ENCODE measurements around the gene USP35.
"Not testable (repeated sequence)": the region's sequence is repeated elsewhere in the genome, so short reads cannot be mapped to it uniquely, and the experiment has no call there.

Gene USP35

GRCh38 chr11:78230161-78230877, 41.6 kb downstream of the USP35 start:
- H3K4me3 ChIP-seq (ENCODE audit: low read depth, low read length, poor library complexity, severe bottlenecking) = no peak overlapping the region
- no peaks in the 10 kb centered on the region for H3F3A ChIP-seq (ENCODE audit: insufficient read depth, low read length)
- no peaks in the 10 kb centered on the region for H3K79me2 ChIP-seq (ENCODE audit: insufficient read depth, low read length)
- H3K4me2 ChIP-seq (ENCODE audit: low read length) = no peak overlapping the region
- H3K9ac ChIP-seq (ENCODE audit: low read length) = no peak overlapping the region
- H4K20me1 ChIP-seq (ENCODE audit: insufficient read depth, low read length) = no peaks in the 10 kb centered on the region
- no peaks in the 10 kb centered on the region for H3K9me2 ChIP-seq (ENCODE audit: low read depth, low read length)
- no peaks in the 10 kb centered on the region for H3K36me3 ChIP-seq (ENCODE audit: insufficient read depth, low read length)
- no peak for TF ChIP-seq CTCF (IDR thresholded peaks at IDR 0.05; ENCODE audit: low read length)
- no peaks in the 10 kb centered on the region for H3K4me1 ChIP-seq (ENCODE audit: insufficient read depth, low read length, severe bottlenecking)
- H3K27ac ChIP-seq (ENCODE audit: low read depth, low read length, poor library complexity, severe bottlenecking) = no peak overlapping the region
- H2AFZ ChIP-seq (ENCODE audit: low read length) = no peak overlapping the region
- no peaks in the 10 kb centered on the region for H3K27me3 ChIP-seq (ENCODE audit: insufficient read depth, low read length)
- H3K9me3 ChIP-seq (ENCODE audit: low read length) = no peaks in the 10 kb centered on the region

- H2AFZ ChIP-seq (ENCODE audit: low read length) = no peak overlapping the region
Measured at GRCh38 chr11:78231962-78232501, 43.3 kb downstream of the USP35 start.

GRCh38 chr11:78233046-78233445, 44.3 kb downstream of the USP35 start:
- H3K9ac ChIP-seq (ENCODE audit: low read length); H3K4me3 ChIP-seq (ENCODE audit: low read depth, low read length, poor library complexity, severe bottlenecking); H4K20me1 ChIP-seq (ENCODE audit: insufficient read depth, low read length); H2AFZ ChIP-seq (ENCODE audit: low read length); H3K9me2 ChIP-seq (ENCODE audit: low read depth, low read length); H3F3A ChIP-seq (ENCODE audit: insufficient read depth, low read length); H3K4me1 ChIP-seq (ENCODE audit: insufficient read depth, low read length, severe bottlenecking); H3K36me3 ChIP-seq (ENCODE audit: insufficient read depth, low read length); H3K79me2 ChIP-seq (ENCODE audit: insufficient read depth, low read length); H3K4me2 ChIP-seq (ENCODE audit: low read length); H3K27ac ChIP-seq (ENCODE audit: low read depth, low read length, poor library complexity, severe bottlenecking); H3K9me3 ChIP-seq (ENCODE audit: low read length); H3K27me3 ChIP-seq (ENCODE audit: insufficient read depth, low read length): not testable (repeated sequence)

More at GRCh38 chr11:78231962-78232501, 43.3 kb downstream of the USP35 start:
- Histone ChIP-seq H3K4me1 (ENCODE audit: insufficient read depth, low read length, severe bottlenecking) (no peaks in the 10 kb centered on the region), H3K79me2 (ENCODE audit: insufficient read depth, low read length) (no peaks in the 10 kb centered on the region), H3K4me2 (ENCODE audit: low read length) (no peak overlapping the region), H3K27ac (ENCODE audit: low read depth, low read length, poor library complexity, severe bottlenecking) (no peak overlapping the region), H3K36me3 (ENCODE audit: insufficient read depth, low read length) (no peaks in the 10 kb centered on the region), H3K9me3 (ENCODE audit: low read length) (no peaks in the 10 kb centered on the region), H3K9me2 (ENCODE audit: low read depth, low read length) (no peaks in the 10 kb centered on the region), H3F3A (ENCODE audit: insufficient read depth, low read length) (no peaks in the 10 kb centered on the region), H3K9ac (ENCODE audit: low read length) (no peak overlapping the region), H3K4me3 (ENCODE audit: low read depth, low read length, poor library complexity, severe bottlenecking) (no peak overlapping the region), H3K27me3 (ENCODE audit: insufficient read depth, low read length) (no peaks in the 10 kb centered on the region), H4K20me1 (ENCODE audit: insufficient read depth, low read length) (no peaks in the 10 kb centered on the region)
- no peak for TF ChIP-seq EZH2 (IDR thresholded peaks at IDR 0.05; ENCODE audit: borderline replicate concordance, low read length)
- no peak for TF ChIP-seq CTCF (IDR thresholded peaks at IDR 0.05; ENCODE audit: low read length)

- Histone ChIP-seq H3K36me3 (ENCODE audit: insufficient read depth, low read length) (no peaks in the 10 kb centered on the region), H4K20me1 (ENCODE audit: insufficient read depth, low read length) (no peaks in the 10 kb centered on the region), H3K4me3 (ENCODE audit: low read depth, low read length, poor library complexity, severe bottlenecking) (no peak overlapping the region), H3K4me1 (ENCODE audit: insufficient read depth, low read length, severe bottlenecking) (no peaks in the 10 kb centered on the region), H3K4me2 (ENCODE audit: low read length) (no peak overlapping the region), H3K9me2 (ENCODE audit: low read depth, low read length) (no peaks in the 10 kb centered on the region), H2AFZ (ENCODE audit: low read length) (no peak overlapping the region), H3F3A (ENCODE audit: insufficient read depth, low read length) (no peaks in the 10 kb centered on the region), H3K79me2 (ENCODE audit: insufficient read depth, low read length) (no peaks in the 10 kb centered on the region), H3K27me3 (ENCODE audit: insufficient read depth, low read length) (no peaks in the 10 kb centered on the region), H3K9me3 (ENCODE audit: low read length) (no peaks in the 10 kb centered on the region), H3K9ac (ENCODE audit: low read length) (no peak overlapping the region), H3K27ac (ENCODE audit: low read depth, low read length, poor library complexity, severe bottlenecking) (no peak overlapping the region)
- no peak for TF ChIP-seq CTCF (IDR thresholded peaks at IDR 0.05; ENCODE audit: low read length)
- no peak for TF ChIP-seq EZH2 (IDR thresholded peaks at IDR 0.05; ENCODE audit: borderline replicate concordance, low read length)
Measured at GRCh38 chr11:78234006-78234405, 45.3 kb downstream of the USP35 start.
